Measurements from ENCODE around the gene KRT4.

GRCh38 chr12:52848661-52849255 lies 34.8 kb upstream of the KRT4 start, which contains the start of gene KRT78:
- TF ChIP-seq EZH2 (IDR thresholded peaks at IDR 0.05; ENCODE audit: insufficient read depth, poor library complexity, severe bottlenecking) (no peak), EZH2phosphoT487 (IDR thresholded peaks at IDR 0.05; ENCODE audit: insufficient read depth, low read depth) (no peak)

All from GM23248 (cell line).